Measurements from ENCODE around the gene IFT74.
"Not testable (repeated sequence)": the region's sequence is repeated elsewhere in the genome, so short reads cannot be mapped to it uniquely, and the experiment has no call there.

IFT74 gene

GRCh38 chr9:27085456-27085855 lies 129.2 kb downstream of the IFT74 start:
- no peak for ATAC-seq

- no peak for ATAC-seq
Measured at GRCh38 chr9:27086818-27087680, 130.8 kb downstream of the IFT74 start.

- ATAC-seq: no peak
Measured at GRCh38 chr9:27088981-27089380, 132.8 kb downstream of the IFT74 start.

GRCh38 chr9:27089706-27090105 lies 133.5 kb downstream of the IFT74 start:
- no peak for ATAC-seq

- ATAC-seq: no peak
Measured at GRCh38 chr9:27090231-27090630, 134.0 kb downstream of the IFT74 start.

GRCh38 chr9:27090711-27091110 lies 134.5 kb downstream of the IFT74 start:
- no peak for ATAC-seq

GRCh38 chr9:27092496-27092895 lies 136.3 kb downstream of the IFT74 start:
- not testable (repeated sequence) for ATAC-seq

- ATAC-seq: not testable (repeated sequence)
Measured at GRCh38 chr9:27093384-27094067, 137.3 kb downstream of the IFT74 start.

- no peak for ATAC-seq
Measured at GRCh38 chr9:27094640-27095298, 138.6 kb downstream of the IFT74 start.

- ATAC-seq: no peak
Measured at GRCh38 chr9:27107241-27107640, 151.0 kb downstream of the IFT74 start.

- no peak for ATAC-seq
Measured at GRCh38 chr9:27108981-27109541, 152.8 kb downstream of the IFT74 start, which contains the start of gene TEK. TEK (plus strand) TSS chr9:27109225; CDS start chr9:27109591, 366 bp downstream.

GRCh38 chr9:27109621-27110020 lies 153.4 kb downstream of the IFT74 start:
- no peak for ATAC-seq

GRCh38 chr9:27110181-27110580 lies 154.0 kb downstream of the IFT74 start:
- no peak for ATAC-seq

GRCh38 chr9:27112235-27112634 lies 156.0 kb downstream of the IFT74 start:
- ATAC-seq: no peak

All from activated CD4-positive, CD25-positive, alpha-beta regulatory T cell treated with anti-CD3 and anti-CD28 coated beads, Interleukin-2, amount 50 U/mL, for 24 hours (primary cell).